PC-3 (cell line): ENCODE data around the gene AGXT. TPM values are rescaled to one million over a fixed set of nuclear protein-coding genes. Genes with fewer than 3 reads are reported as not detected.

Experiments used
- ATAC-seq: fragments of 200-7000 bp; cut with Tn5 transposase; 2 replicates; pipeline ENCODE4 v1.9.1; 2020; ENCODE audit warnings: mild to moderate bottlenecking, moderate library complexity
- BruUV-seq: library from RNA; stranded (reverse); fragments of 400-500 nt; replicated peaks from 2 replicates; lab custom pipeline; 2021; lab: Mats Ljungman, UMichigan
- CTCF ChIA-PET: fragments of 300-600 bp; sonication (Branson Sonifier 250); formaldehyde crosslinking; loops from one replicate; lab custom pipeline; 2022; ENCODE audit warnings: antibody characterized with exemption; lab: Charles Lee
- POLR2A ChIA-PET: fragments of 300-600 bp; sonication (Branson Sonifier 250); formaldehyde crosslinking; loops from one replicate; lab custom pipeline; 2022; ENCODE audit warnings: antibody characterized with exemption; ENCODE audit not compliant: unreplicated experiment; lab: Charles Lee
- DNase-seq: peaks from one replicate; pipeline ENCODE4 v3.0.0-alpha.2; 2015
- H2AFZ ChIP-seq: fragments of 300-600 bp; sonication (generic); 2 replicates; pipeline ENCODE4 v1.6.0; 2016; ENCODE audit warnings: antibody characterized with exemption, low read length
- H3F3A ChIP-seq: fragments of 300-600 bp; sonication (generic); one replicate; pipeline ENCODE4 v1.6.0; 2017; ENCODE audit warnings: antibody characterized with exemption, low read length, control low read depth, mild to moderate bottlenecking; ENCODE audit not compliant: unreplicated experiment
- H3K27ac ChIP-seq: fragments of 300-600 bp; sonication (generic); 2 replicates; pipeline ENCODE4 v1.5.1; 2016; ENCODE audit warnings: mild to moderate bottlenecking, low read length
- H3K27me3 ChIP-seq: fragments of 300-600 bp; sonication (generic); 2 replicates; pipeline ENCODE4 v1.6.1; 2016; ENCODE audit warnings: low read length, mixed read lengths
- H3K36me3 ChIP-seq: fragments of 300-600 bp; sonication (generic); 2 replicates; pipeline ENCODE4 v1.6.1; 2016; ENCODE audit warnings: low read depth, mixed run types, low read length, mixed read lengths
- H3K4me1 ChIP-seq: fragments of 300-600 bp; sonication (generic); 2 replicates; pipeline ENCODE4 v1.5.1; 2016; ENCODE audit warnings: low read length; ENCODE audit not compliant: insufficient read depth
- H3K4me2 ChIP-seq: fragments of 300-600 bp; sonication (generic); 2 replicates; pipeline ENCODE4 v1.6.0; 2016; ENCODE audit warnings: low read length
- H3K4me3 ChIP-seq: fragments of 300-600 bp; sonication (generic); 2 replicates; pipeline ENCODE4 v1.5.1; 2016; ENCODE audit warnings: mild to moderate bottlenecking, low read length, mixed read lengths
- H3K79me2 ChIP-seq: fragments of 300-600 bp; sonication (generic); 2 replicates; pipeline ENCODE4 v1.6.1; 2017; ENCODE audit warnings: low read length, mixed read lengths
- H3K9ac ChIP-seq: fragments of 300-600 bp; sonication (generic); 2 replicates; pipeline ENCODE4 v1.6.0; 2016; ENCODE audit warnings: mild to moderate bottlenecking, low read length
- H3K9me2 ChIP-seq: fragments of 300-600 bp; sonication (generic); replicated peaks from 2 replicates; pipeline ENCODE4 v1.6.1; 2016; ENCODE audit warnings: mixed run types, low read length, mixed read lengths
- H3K9me3 ChIP-seq: fragments of 300-600 bp; sonication (generic); 2 replicates; pipeline ENCODE4 v1.6.1; 2016; ENCODE audit warnings: low read length, mixed read lengths
- H4K20me1 ChIP-seq: fragments of 300-600 bp; sonication (generic); 2 replicates; pipeline ENCODE4 v1.6.1; 2016; ENCODE audit warnings: low read length, mixed read lengths
- EZH2 ChIP-seq: fragments of 300-600 bp; sonication (generic); IDR thresholded peaks from one replicate; pipeline ENCODE4 v1.6.1; 2017; ENCODE audit warnings: antibody characterized with exemption, mild to moderate bottlenecking, low read length; ENCODE audit not compliant: unreplicated experiment
- EZH2phosphoT487 ChIP-seq: fragments of 300-600 bp; sonication (generic); IDR thresholded peaks from 2 replicates; pipeline ENCODE4 v1.6.1; 2018; ENCODE audit warnings: mild to moderate bottlenecking, antibody characterized with exemption, low read length, borderline replicate concordance
- intact Hi-C: fragments of 100-400 bp; cut with micrococcal nuclease; formaldehyde crosslinking; loops from 2 replicates; pipeline ENCODE4 v1.9.0; 2023
- total RNA-seq: library from RNA; depleted of rRNA; stranded (reverse); fragments of >200 nt; gene quantifications from 2 replicates; pipeline ENCODE4 v1.2.3, GENCODE V29; 2014
- TF ChIP-seq, protein P1 (sequence below): fragments of 300-600 bp; sonication (generic); conservative IDR thresholded peaks from 2 replicates; pipeline ENCODE4 v1.5.1; 2017; ENCODE audit warnings: antibody characterized with exemption, low read depth, mild to moderate bottlenecking, low read length

AGXT gene
- total RNA-seq, 1 experiment from 2014 or later = not detected

DNA sequence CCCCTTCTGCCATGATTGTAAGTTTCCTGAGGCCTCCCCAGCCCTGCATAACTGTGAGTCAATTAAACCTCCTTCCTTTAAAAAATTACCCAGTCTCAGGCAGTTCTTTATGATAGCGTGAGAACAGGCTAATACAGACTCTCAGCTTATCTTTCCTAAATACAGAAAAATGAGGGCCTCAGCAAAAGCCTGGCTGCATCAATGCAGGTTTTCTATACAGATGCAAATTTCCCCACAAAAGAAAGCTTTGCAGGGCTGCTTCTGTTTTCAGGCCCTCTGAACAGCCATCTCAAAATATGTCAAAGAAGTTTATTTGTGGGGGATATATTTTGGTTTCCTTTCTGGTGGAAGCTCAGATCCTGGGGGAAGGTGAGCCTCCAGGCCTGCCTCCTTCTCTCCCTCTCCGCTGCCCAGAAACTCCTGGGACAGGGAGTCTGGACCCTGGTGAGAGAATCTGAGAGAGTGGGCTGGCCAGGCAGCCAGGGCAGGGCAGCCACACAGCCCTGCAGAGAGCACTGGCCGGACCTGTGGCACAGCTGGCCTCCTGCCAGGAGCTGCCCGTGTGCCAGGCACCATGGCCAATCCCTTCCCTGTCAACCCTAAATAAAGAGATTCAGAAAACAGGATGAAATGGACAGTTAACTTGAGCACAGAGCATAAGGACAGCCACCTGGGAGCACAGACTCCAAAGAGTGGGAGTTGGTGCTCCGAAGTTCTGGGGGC, 21.6 kb upstream of the AGXT start:
- H3K27ac ChIP-seq = no peak overlapping the region
- H4K20me1 ChIP-seq = no peaks in the 10 kb centered on the region
- H3F3A ChIP-seq = no peaks in the 10 kb centered on the region
- H3K4me2 ChIP-seq = no peak overlapping the region
- H3K9me3 ChIP-seq = no peaks in the 10 kb centered on the region
- BruUV-seq = no TSS peak
- no peak overlapping the region for H3K4me3 ChIP-seq
- no peak for ATAC-seq
- no peaks in the 10 kb centered on the region for H3K36me3 ChIP-seq
- no peak for TF ChIP-seq EZH2
- TF ChIP-seq, protein P1, sequence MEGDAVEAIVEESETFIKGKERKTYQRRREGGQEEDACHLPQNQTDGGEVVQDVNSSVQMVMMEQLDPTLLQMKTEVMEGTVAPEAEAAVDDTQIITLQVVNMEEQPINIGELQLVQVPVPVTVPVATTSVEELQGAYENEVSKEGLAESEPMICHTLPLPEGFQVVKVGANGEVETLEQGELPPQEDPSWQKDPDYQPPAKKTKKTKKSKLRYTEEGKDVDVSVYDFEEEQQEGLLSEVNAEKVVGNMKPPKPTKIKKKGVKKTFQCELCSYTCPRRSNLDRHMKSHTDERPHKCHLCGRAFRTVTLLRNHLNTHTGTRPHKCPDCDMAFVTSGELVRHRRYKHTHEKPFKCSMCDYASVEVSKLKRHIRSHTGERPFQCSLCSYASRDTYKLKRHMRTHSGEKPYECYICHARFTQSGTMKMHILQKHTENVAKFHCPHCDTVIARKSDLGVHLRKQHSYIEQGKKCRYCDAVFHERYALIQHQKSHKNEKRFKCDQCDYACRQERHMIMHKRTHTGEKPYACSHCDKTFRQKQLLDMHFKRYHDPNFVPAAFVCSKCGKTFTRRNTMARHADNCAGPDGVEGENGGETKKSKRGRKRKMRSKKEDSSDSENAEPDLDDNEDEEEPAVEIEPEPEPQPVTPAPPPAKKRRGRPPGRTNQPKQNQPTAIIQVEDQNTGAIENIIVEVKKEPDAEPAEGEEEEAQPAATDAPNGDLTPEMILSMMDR = no peak
- no peak for TF ChIP-seq EZH2phosphoT487
- no peak overlapping the region for H3K9ac ChIP-seq
- no peak overlapping the region for H2AFZ ChIP-seq
- no peaks in the 10 kb centered on the region for H3K4me1 ChIP-seq
- POLR2A ChIA-PET = no interaction called here
- no peaks in the 10 kb centered on the region for H3K79me2 ChIP-seq
- no peaks in the 10 kb centered on the region for H3K9me2 ChIP-seq
- CTCF ChIA-PET = no interaction called here
- DNase-seq = no peak
- intact Hi-C loops = no loop called here
- peaks cover 16% of the 10 kb centered on the region for H3K27me3 ChIP-seq

DNA sequence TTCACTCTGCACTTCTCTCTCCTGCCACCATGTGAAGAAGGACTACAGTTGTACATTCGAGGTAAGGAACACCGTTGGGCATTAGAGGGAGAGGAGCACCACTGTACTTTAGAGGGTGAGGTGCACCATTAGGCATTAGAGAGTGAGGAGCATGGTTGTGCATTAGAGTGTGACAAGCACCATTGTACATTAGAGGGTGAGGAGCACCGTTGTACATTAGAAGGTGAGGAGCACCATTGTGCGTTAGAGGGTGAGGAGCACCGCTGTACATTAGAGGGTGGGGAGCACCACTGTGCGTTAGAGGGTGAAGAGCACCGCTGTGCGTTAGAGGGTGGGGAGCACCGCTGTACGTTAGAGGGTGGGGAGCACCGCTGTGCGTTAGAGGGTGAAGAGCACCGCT, 20.8 kb upstream of the AGXT start:
- Histone ChIP-seq H3K36me3 (no peaks in the 10 kb centered on the region), H3K79me2 (no peaks in the 10 kb centered on the region), H3K27ac (no peak overlapping the region), H3K9ac (no peak overlapping the region), H3K4me3 (no peak overlapping the region), H3F3A (no peaks in the 10 kb centered on the region), H3K4me2 (no peak overlapping the region), H3K9me2 (no peaks in the 10 kb centered on the region), H3K9me3 (no peaks in the 10 kb centered on the region), H3K27me3 (peaks cover 16% of the 10 kb centered on the region), H4K20me1 (no peaks in the 10 kb centered on the region), H3K4me1 (no peaks in the 10 kb centered on the region), H2AFZ (no peak overlapping the region)
- intact Hi-C loops = no loop called here
- BruUV-seq = no TSS peak
- DNase-seq (no peak), ATAC-seq (no peak)
- ChIA-PET CTCF (no interaction called here), POLR2A (no interaction called here)
- no peak for TF ChIP-seq EZH2
- TF ChIP-seq, protein P1 = no peak
- TF ChIP-seq EZH2phosphoT487 = no peak

DNA sequence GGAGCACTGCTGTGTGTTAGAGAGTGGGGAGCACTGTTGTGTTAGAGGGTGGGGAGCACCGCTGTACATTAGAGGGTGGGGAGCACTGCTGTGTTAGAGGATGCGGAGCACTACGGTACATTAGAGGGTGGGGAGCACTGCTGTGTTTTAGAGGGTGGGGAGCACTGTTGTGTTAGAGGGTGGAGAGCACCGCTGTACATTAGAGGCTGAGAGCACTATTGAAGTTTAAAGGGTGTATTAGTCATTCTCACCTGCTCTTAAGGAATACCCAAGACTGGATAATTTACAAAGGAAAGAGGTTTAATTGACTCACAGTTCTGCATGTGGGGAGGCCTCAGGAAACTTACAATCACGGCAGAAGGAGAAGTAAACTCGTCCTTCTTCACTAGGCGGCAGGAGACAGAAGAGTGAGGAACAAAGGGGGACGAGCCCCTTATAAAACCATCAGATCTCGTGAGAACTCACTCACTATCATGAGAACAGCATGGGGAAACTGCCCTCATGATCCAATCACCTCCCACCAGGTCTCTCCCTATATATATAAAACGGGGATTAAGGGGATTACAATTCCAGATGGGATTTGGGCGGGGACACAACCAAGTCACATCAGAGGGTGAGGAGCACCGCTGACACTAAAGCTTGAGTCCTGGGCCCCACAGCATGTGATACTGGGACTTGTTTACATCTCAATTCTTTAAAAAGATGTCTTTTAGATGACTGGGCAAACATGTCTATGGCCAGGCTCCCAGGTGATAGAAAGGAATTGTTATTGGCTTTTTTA, 19.5 kb upstream of the AGXT start:
- TF ChIP-seq EZH2 = no peak
- no peak for TF ChIP-seq EZH2phosphoT487
- TF ChIP-seq, protein P1 = no peak
- no TSS peak for BruUV-seq
- Histone ChIP-seq H3K36me3 (no peaks in the 10 kb centered on the region), H3K4me1 (no peaks in the 10 kb centered on the region), H3K9ac (no peak overlapping the region), H3K79me2 (no peaks in the 10 kb centered on the region), H3K9me2 (no peaks in the 10 kb centered on the region), H3K9me3 (no peaks in the 10 kb centered on the region; the same call in 1 of the 2 replicates), H3K4me2 (no peak overlapping the region), H4K20me1 (no peaks in the 10 kb centered on the region), H3F3A (no peaks in the 10 kb centered on the region), H3K27ac (no peak overlapping the region), H3K4me3 (no peak overlapping the region), H3K27me3 (peaks cover 8% of the 10 kb centered on the region), H2AFZ (no peak overlapping the region)
- DNase-seq = no peak
- intact Hi-C loops = no loop called here
- no peak for ATAC-seq
- ChIA-PET CTCF (interaction anchor here (0.5 kb wide), 1 partner anchor 335 kb away, joined by 3 read pairs; no protein-coding TSS in a partner anchor), POLR2A (no interaction called here)
